GM18508 (cell line): ENCODE data around the gene CES4A.
"Not testable (repeated sequence)": the region's sequence is repeated elsewhere in the genome, so short reads cannot be mapped to it uniquely, and the experiment has no call there.

Source experiments
- ATAC-seq: cut with Tn5 transposase; IDR thresholded peaks from one replicate; pipeline ENCODE4 v1.9.1; 2021; ENCODE audit warnings: moderate number of reproducible peaks; ENCODE audit not compliant: insufficient read depth, unreplicated experiment

Gene CES4A

DNA sequence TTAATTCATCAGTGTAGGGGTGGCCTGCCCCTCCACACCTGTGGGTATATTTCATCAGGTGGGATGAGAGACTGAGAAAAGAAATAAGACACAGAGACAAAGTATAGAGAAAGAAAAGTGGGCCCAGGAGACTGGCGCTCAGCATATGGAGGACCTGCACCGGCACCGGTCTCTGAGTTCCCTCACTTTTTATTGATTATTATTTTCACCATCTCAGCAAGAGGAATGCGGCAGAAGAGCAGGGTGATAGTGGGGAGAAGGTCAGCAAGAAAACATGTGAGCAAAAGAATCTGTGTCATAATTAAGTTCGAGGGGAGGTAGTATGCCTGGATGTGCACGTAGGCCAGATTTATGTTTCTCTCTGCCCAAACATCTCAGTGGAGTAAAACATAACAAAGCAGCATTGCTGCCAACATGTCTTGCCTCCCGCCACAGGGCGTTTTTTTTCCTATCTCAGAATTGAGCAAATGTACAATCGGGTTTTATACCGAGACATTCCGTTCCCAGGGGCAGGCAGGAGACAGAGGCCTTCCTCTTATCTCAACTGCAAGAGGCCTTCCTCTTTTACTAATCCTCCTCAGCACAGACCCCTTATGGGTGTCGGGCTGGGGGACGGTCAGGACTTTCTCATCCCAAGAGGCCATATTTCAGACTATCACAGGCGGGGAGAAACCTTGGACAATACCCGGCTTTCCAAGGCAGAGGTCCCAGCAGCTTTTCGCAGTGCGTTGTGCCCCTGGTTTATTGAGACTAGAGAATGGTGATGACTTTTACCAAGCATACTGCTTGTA is 32.8 kb upstream of the CES4A start:
- ATAC-seq, result not testable (repeated sequence)

- ATAC-seq, result not testable (repeated sequence)
These were observed 32.3 kb upstream of the CES4A start for GRCh38 chr16:66956154-66956457.

- ATAC-seq, result no peak
These were observed 29.3 kb upstream of the CES4A start for GRCh38 chr16:66958857-66959703.

- ATAC-seq, result no peak
These were observed 28.7 kb upstream of the CES4A start for GRCh38 chr16:66959704-66960161.

- no peak for ATAC-seq
These were observed 28.1 kb upstream of the CES4A start for GRCh38 chr16:66960270-66960669.

GRCh38 chr16:66961065-66961744 is 27.2 kb upstream of the CES4A start, which contains the start of gene CES3:
Gene CES3, plus strand, starts transcription at chr16:66961266. Its CDS starts 42 bp downstream, at chr16:66961308.
- no peak for ATAC-seq

- no peak for ATAC-seq
These were observed 26.5 kb upstream of the CES4A start for GRCh38 chr16:66961914-66962313.

DNA sequence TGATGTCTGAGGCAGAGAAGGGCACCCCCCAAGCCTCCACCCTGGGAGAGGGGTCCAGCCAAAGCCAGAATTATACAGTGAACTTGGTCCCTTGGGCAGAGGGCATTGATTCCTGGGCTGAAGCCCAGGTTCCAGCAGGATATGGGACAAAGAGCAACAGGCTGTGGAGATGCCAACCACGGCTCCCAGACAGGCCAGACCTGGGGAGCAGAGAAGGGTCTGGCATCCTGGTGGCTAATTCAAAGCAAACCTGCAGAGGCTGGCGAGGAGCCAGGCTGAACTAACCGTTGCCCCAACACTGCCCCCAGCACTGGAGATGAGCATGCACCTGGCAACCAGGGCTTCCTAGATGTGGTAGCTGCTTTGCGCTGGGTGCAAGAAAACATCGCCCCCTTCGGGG is 24.3 kb upstream of the CES4A start:
- no peak for ATAC-seq

DNA sequence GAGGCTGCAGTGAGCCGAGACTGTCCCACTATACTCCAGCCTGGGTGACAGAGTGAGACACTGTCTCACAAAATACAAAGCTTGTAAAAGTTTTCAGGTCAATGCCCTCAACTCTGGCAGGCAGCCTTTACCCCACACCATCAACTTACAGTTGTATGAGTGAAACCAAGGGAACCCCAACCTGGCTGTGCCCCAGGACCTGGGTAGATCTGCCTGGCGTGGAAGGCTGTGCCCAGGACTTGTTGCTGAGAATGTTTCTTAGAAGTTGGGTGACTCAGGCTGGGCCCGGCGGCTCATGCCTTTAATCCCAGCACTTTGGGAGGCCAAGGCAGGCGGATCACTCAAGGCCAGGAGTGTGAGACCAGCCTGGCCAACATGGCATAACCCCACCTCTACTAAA is 19.5 kb upstream of the CES4A start:
- no peak for ATAC-seq

- no peak for ATAC-seq
These were observed 17.3 kb upstream of the CES4A start for GRCh38 chr16:66970775-66971720.

GRCh38 chr16:66972983-66973382 is 15.4 kb upstream of the CES4A start:
- no peak for ATAC-seq

- no peak for ATAC-seq
These were observed 14.7 kb upstream of the CES4A start for GRCh38 chr16:66973716-66974115.

GRCh38 chr16:66974156-66974931 is 14.0 kb upstream of the CES4A start:
- not testable (repeated sequence) for ATAC-seq

DNA sequence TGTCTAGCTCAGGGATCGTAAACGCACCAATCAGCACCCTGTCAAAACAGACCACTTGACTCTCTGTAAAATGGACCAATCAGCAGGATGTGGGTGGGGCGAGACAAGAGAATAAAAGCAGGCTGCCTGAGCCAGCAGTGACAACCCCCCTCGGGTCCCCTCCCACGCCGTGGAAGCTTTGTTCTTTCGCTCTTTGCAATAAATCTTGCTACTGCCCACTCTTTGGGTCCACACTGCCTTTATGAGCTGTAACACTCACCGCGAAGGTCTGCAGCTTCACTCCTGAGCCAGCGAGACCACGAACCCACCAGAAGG is 13.5 kb upstream of the CES4A start:
- ATAC-seq, result not testable (repeated sequence)

GRCh38 chr16:66975302-66975893 is 13.0 kb upstream of the CES4A start:
- ATAC-seq, result no peak

DNA sequence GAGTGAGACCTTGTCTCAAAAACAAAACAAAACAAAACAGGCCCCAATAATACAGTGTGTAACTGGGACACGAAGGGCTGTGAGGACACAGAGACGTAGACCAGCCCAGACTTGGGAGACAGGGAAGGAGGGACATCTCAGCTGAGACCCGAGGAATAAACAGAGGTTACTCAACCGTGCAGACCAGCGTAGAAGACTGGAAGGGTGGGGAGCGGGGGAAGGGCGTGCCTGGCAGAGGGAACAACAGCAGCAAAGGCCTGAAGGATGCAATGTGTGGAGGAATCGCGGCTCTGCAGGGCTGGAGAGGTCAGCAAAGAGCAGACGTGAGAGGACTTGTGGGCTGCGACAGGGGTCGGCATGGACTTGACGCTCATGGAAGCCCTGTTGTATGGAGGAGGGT is 11.6 kb upstream of the CES4A start:
- ATAC-seq, result no peak

- ATAC-seq, result no peak
These were observed 10.9 kb upstream of the CES4A start for GRCh38 chr16:66977341-66978113.
